ENCODE measurements around the gene IL36G. TPM values are rescaled to one million over a fixed set of nuclear protein-coding genes. Genes with fewer than 3 reads are reported as not detected.

IL36G gene
- total RNA-seq, 2 donors from 2014 or later = not detected

Other genes starting within 250 kb of the IL36G start
- gene CKAP2L, start 213.4 kb upstream of the IL36G start, total RNA-seq = under 1 TPM; 0.37 to 0.97 TPM
- gene IL1A, start 193.5 kb upstream of the IL36G start, total RNA-seq = under 1 TPM; 0.35 to 0.44 TPM
- gene IL1B, start 141.2 kb upstream of the IL36G start, total RNA-seq = 10 to 100 TPM; 30.8 to 61.2 TPM
- not detected for gene IL37, start 66.8 kb upstream of the IL36G start, total RNA-seq
- gene IL36A, start 27.5 kb downstream of the IL36G start, total RNA-seq = not detected
- gene IL36B, start 74.9 kb downstream of the IL36G start, total RNA-seq = not detected
- gene IL36RN, start 81.2 kb downstream of the IL36G start, total RNA-seq = not detected
- gene IL1F10, start 90.0 kb downstream of the IL36G start, total RNA-seq = not detected
- 1 to 10 TPM in 1 of 2 donors, under 1 TPM in 1; 0.68 to 1.2 TPM for gene IL1RN, start 149.6 kb downstream of the IL36G start, total RNA-seq
- 100 to 1,000 TPM; 141 to 160 TPM for gene PSD4, start 196.0 kb downstream of the IL36G start, total RNA-seq

Measured in T-helper 17 cell (primary cell).